Tibial artery (tissue), 4 donors: Measurements from ENCODE around the gene FRMD4A.

Experiments used
- DNase-seq, 2 donors: peaks; one replicate each; pipeline ENCODE4 v3.0.0-alpha.2; 2019
- H3K27ac ChIP-seq, 2 donors: fragments of 200-600 bp; sonication (generic) in 1 of 2; 1 replicate in 1 of 2; 2 replicates in 1 of 2; pipeline ENCODE4 v1.5.1; 2018 to 2019; ENCODE audit warnings: mild to moderate bottlenecking in 1 of 2
- H3K27me3 ChIP-seq, 2 donors: fragments of 200-600 bp; sonication (generic) in 1 of 2; one replicate each; pipeline versions ENCODE4 v1.5.1 to v1.6.0; 2016 to 2019
- H3K36me3 ChIP-seq, 3 donors: fragments of 200-600 bp; sonication (generic) in 2 of 3; one replicate each; pipeline ENCODE4 v1.5.1; 2016 to 2019; ENCODE audit warnings: mild to moderate bottlenecking in 2 of 3
- H3K4me1 ChIP-seq, 4 donors: fragments of 200-600 bp; sonication (generic) in 2 of 4; 1 replicate in 3 of 4; 2 replicates in 1 of 4; pipeline ENCODE4 v1.5.1; 2016 to 2019
- H3K4me3 ChIP-seq, 2 donors: fragments of 200-600 bp; sonication (generic) in 1 of 2; 1 replicate in 1 of 2; 2 replicates in 1 of 2; pipeline ENCODE4 v1.5.1; 2018 to 2019; ENCODE audit warnings: mild to moderate bottlenecking in 2 of 2
- H3K9me3 ChIP-seq, 3 donors: fragments of 200-600 bp; sonication (generic) in 1 of 3; one replicate each; pipeline ENCODE4 v1.5.1; 2016 to 2019
- CTCF ChIP-seq, 2 experiments: fragments of 200-600 bp in 1 of 2; fragments of 450-650 bp in 1 of 2; IDR thresholded peaks; one replicate each; pipeline ENCODE4 v1.5.1; 2017 to 2019; ENCODE audit warnings: antibody characterized with exemption in 2 of 2, mild to moderate bottlenecking in 1 of 2, moderate library complexity in 1 of 2
- intact Hi-C: fragments of 100-400 bp; cut with DNase I; formaldehyde crosslinking; loops from one replicate; pipeline ENCODE4 v1.15.0; 2023; ENCODE audit warnings: low total_unique reads

The FRMD4A gene

GRCh38 chr10:13660551-13660920 is 670.2 kb downstream of the FRMD4A start:
- H3K9me3 ChIP-seq: no peaks in the 10 kb centered on the region
- peaks cover 23 to 74% (median 38%) of the 10 kb centered on the region in 3 donors for H3K36me3 ChIP-seq
- peaks cover 0 to 12% (median 0%) of the 10 kb centered on the region in 4 donors for H3K4me1 ChIP-seq
- H3K27ac ChIP-seq: no peak overlapping the region
- intact Hi-C loops: loop anchor here (2.0 to 10.0 kb wide), 2 partner anchors 118 to 434 kb away; no protein-coding TSS in a partner anchor
- no peak for DNase-seq
- H3K27me3 ChIP-seq: no peaks in the 10 kb centered on the region
- TF ChIP-seq CTCF (IDR thresholded peaks at IDR 0.05): no peak
- H3K4me3 ChIP-seq: no peak overlapping the region

- Histone ChIP-seq H3K27ac (peak overlapping the region in 1 of 2 donors; percentile 45), H3K36me3 (peaks cover 19 to 74% (median 38%) of the 10 kb centered on the region in 3 donors), H3K9me3 (no peaks in the 10 kb centered on the region), H3K27me3 (no peaks in the 10 kb centered on the region), H3K4me3 (no peak overlapping the region), H3K4me1 (peaks cover 0 to 12% (median 0%) of the 10 kb centered on the region in 4 donors)
- TF ChIP-seq CTCF (IDR thresholded peaks at IDR 0.05): peak; percentile 89 to 92
- DNase-seq: peak; percentile 55 to 80
- intact Hi-C loops: loop anchor here (2.0 to 10.0 kb wide), 2 partner anchors 119 to 435 kb away; no protein-coding TSS in a partner anchor
These were observed 670.7 kb downstream of the FRMD4A start for GRCh38 chr10:13659887-13660550.

GRCh38 chr10:13658871-13659685 is 671.6 kb downstream of the FRMD4A start:
- no peak overlapping the region for H3K4me3 ChIP-seq
- H3K9me3 ChIP-seq: no peaks in the 10 kb centered on the region
- peak; percentile 43 to 75 for DNase-seq
- peaks cover 0 to 12% (median 0%) of the 10 kb centered on the region in 4 donors for H3K4me1 ChIP-seq
- H3K27ac ChIP-seq: peak overlapping the region in 1 of 2 donors; percentile 45
- no peak for TF ChIP-seq CTCF (IDR thresholded peaks at IDR 0.05)
- H3K27me3 ChIP-seq: no peaks in the 10 kb centered on the region
- intact Hi-C loops: no loop called here
- H3K36me3 ChIP-seq: peaks cover 25 to 74% (median 42%) of the 10 kb centered on the region in 3 donors

- Histone ChIP-seq H3K36me3 (peaks cover 26 to 74% (median 45%) of the 10 kb centered on the region in 3 donors), H3K4me1 (peaks cover 0 to 12% (median 0%) of the 10 kb centered on the region in 4 donors), H3K27me3 (no peaks in the 10 kb centered on the region), H3K27ac (no peak overlapping the region), H3K9me3 (no peaks in the 10 kb centered on the region), H3K4me3 (no peak overlapping the region)
- no peak for TF ChIP-seq CTCF (IDR thresholded peaks at IDR 0.05)
- no peak for DNase-seq
- intact Hi-C loops: no loop called here
These were observed 672.5 kb downstream of the FRMD4A start for GRCh38 chr10:13658264-13658663.

- no peak for DNase-seq
- Histone ChIP-seq H3K4me1 (peaks cover 0 to 12% (median 0%) of the 10 kb centered on the region in 4 donors), H3K27me3 (no peaks in the 10 kb centered on the region), H3K4me3 (no peak overlapping the region), H3K36me3 (peaks cover 36 to 77% (median 49%) of the 10 kb centered on the region in 3 donors), H3K27ac (no peak overlapping the region), H3K9me3 (no peaks in the 10 kb centered on the region)
- intact Hi-C loops: no loop called here
- no peak for TF ChIP-seq CTCF (IDR thresholded peaks at IDR 0.05)
These were observed 673.5 kb downstream of the FRMD4A start for GRCh38 chr10:13657101-13657680.
